HCT116 (cell line): Measurements from ENCODE around the gene DGKZ. TPM values are rescaled to one million over a fixed set of nuclear protein-coding genes. Genes with fewer than 3 reads are reported as not detected.

Experiments
- ATAC-seq: fragments of 200-7000 bp; cut with Tn5 transposase; 2 replicates; pipeline ENCODE4 v1.9.1; 2020; ENCODE audit warnings: mild to moderate bottlenecking, moderate library complexity
- BruUV-seq: library from RNA; stranded (reverse); fragments of 400-500 nt; replicated peaks from 2 replicates; lab custom pipeline; 2021; lab: Mats Ljungman, UMichigan
- CTCF ChIA-PET: fragments of 300-600 bp; sonication (Branson Sonifier 250); formaldehyde crosslinking; loops from one replicate; lab custom pipeline; 2021; ENCODE audit warnings: antibody characterized with exemption; lab: Charles Lee
- POLR2A ChIA-PET: fragments of 300-600, 350-600 bp; sonication (Branson Sonifier 250); formaldehyde crosslinking; loops from one replicate; lab custom pipeline; 2021; ENCODE audit warnings: antibody characterized with exemption; lab: Charles Lee
- RAD21 ChIA-PET, 2 experiments: fragments of 300-600 bp; sonication (Branson Sonifier 250); formaldehyde crosslinking; loops; one replicate each; lab custom pipeline; 2023; ENCODE audit warnings: low total read pairs in 2 of 2; ENCODE audit not compliant: uncharacterized antibody in 2 of 2, unreplicated experiment in 2 of 2, low non-redundant PET in 1 of 2; lab: Charles Lee
- DNase-seq: peaks from one replicate; pipeline ENCODE4 v3.0.0-alpha.2; 2010; ENCODE audit warnings: low read depth, low spot score
- H2AFZ ChIP-seq: fragments of 200-600 bp; shearing (Covaris generic), sonication (generic); 2 replicates; pipeline ENCODE4 v1.6.1; 2017; ENCODE audit warnings: low read depth, mixed run types, mixed read lengths, antibody characterized with exemption, low read length; ENCODE audit not compliant: poor library complexity, severe bottlenecking
- H3K27ac ChIP-seq: 2 replicates; pipeline ENCODE4 v1.5.1; 2012; ENCODE audit warnings: low read depth, low read length
- H3K27me3 ChIP-seq: fragments of 200-600 bp; sonication (generic); 2 replicates; pipeline ENCODE4 v1.6.1; 2016; ENCODE audit warnings: mixed run types, low read length, mixed read lengths; ENCODE audit not compliant: insufficient read depth
- H3K36me3 ChIP-seq, 2 experiments: fragments of 200-500 bp in 1 of 2; fragments of 200-600 bp in 1 of 2; sonication (Bioruptor generic) in 1 of 2; sonication (generic) in 1 of 2; 2 replicates each; pipeline versions ENCODE4 v1.5.1 to v1.6.1; 2014 to 2016; ENCODE audit warnings: low read length in 2 of 2, inconsistent platforms in 1 of 2, mixed read lengths in 1 of 2, mixed run types in 1 of 2; ENCODE audit not compliant: insufficient read depth in 2 of 2, control insufficient read depth in 1 of 2
- H3K4me1 ChIP-seq, 2 experiments: fragments of 200-600 bp in 1 of 2; sonication (generic) in 1 of 2; 2 replicates each; pipeline versions ENCODE4 v1.5.1 to v1.6.1; 2012 to 2017; ENCODE audit warnings: low read length in 2 of 2, inconsistent platforms in 1 of 2, mild to moderate bottlenecking in 1 of 2, mixed read lengths in 1 of 2, mixed run types in 1 of 2, moderate library complexity in 1 of 2; ENCODE audit not compliant: insufficient read depth in 2 of 2, control insufficient read depth in 1 of 2
- H3K4me2 ChIP-seq: fragments of 200-600 bp; sonication (generic); 2 replicates; pipeline ENCODE4 v1.6.1; 2017; ENCODE audit warnings: mixed run types, low read length, mixed read lengths
- H3K4me3 ChIP-seq, 2 experiments: fragments of 200-600 bp in 1 of 2; sonication (generic) in 1 of 2; replicated peaks in 1 of 2; 2 replicates each; pipeline ENCODE4 v1.5.1; 2011 to 2016; ENCODE audit warnings: low read length in 2 of 2, control low read depth in 1 of 2, low read depth in 1 of 2, mild to moderate bottlenecking in 1 of 2, mixed read lengths in 1 of 2, mixed run types in 1 of 2
- H3K79me2 ChIP-seq: fragments of 200-600 bp; sonication (generic); 2 replicates; pipeline ENCODE4 v1.6.1; 2017; ENCODE audit warnings: mild to moderate bottlenecking, mixed run types, low read length, moderate library complexity, mixed read lengths; ENCODE audit not compliant: insufficient read depth
- H3K9ac ChIP-seq: fragments of 200-600 bp; sonication (generic); 2 replicates; pipeline ENCODE4 v1.6.1; 2016; ENCODE audit warnings: low read length, mixed read lengths
- H3K9me2 ChIP-seq: fragments of 200-600 bp; sonication (generic), shearing (Covaris generic); 2 replicates; pipeline ENCODE4 v1.6.1; 2017; ENCODE audit warnings: mixed run types, mild to moderate bottlenecking, moderate library complexity; ENCODE audit not compliant: insufficient read depth
- H3K9me3 ChIP-seq, 2 experiments: fragments of 200-500 bp in 1 of 2; fragments of 200-600 bp in 1 of 2; sonication (Bioruptor generic) in 1 of 2; sonication (generic) in 1 of 2; 2 replicates each; pipeline ENCODE4 v1.6.1; 2014 to 2017; ENCODE audit warnings: low read length in 2 of 2, mixed read lengths in 2 of 2, inconsistent platforms in 1 of 2, low read depth in 1 of 2, mild to moderate bottlenecking in 1 of 2, mixed run types in 1 of 2, moderate library complexity in 1 of 2; ENCODE audit not compliant: control insufficient read depth in 1 of 2, insufficient read depth in 1 of 2
- H4K20me1 ChIP-seq: fragments of 200-600 bp; sonication (generic), shearing (Covaris generic); 2 replicates; pipeline ENCODE4 v1.6.1; 2017; ENCODE audit warnings: mixed run types, mild to moderate bottlenecking, moderate library complexity; ENCODE audit not compliant: insufficient read depth
- ATF3 ChIP-seq: IDR thresholded peaks from 2 replicates; pipeline ENCODE4 v1.6.1; 2012
- CBX3 ChIP-seq: IDR thresholded peaks from 2 replicates; pipeline ENCODE4 v1.6.1; 2012; ENCODE audit warnings: low read depth
- CEBPB ChIP-seq: IDR thresholded peaks from 2 replicates; pipeline ENCODE4 v1.6.1; 2012; ENCODE audit warnings: low read depth
- CTCF ChIP-seq, 3 experiments: fragments of 200-600 bp in 1 of 3; sonication (generic) in 1 of 3; IDR thresholded peaks in 2 of 3; conservative IDR thresholded peaks in 1 of 3; 2 replicates each; pipeline ENCODE4 v1.5.1; 2012 to 2017; ENCODE audit warnings: low read depth in 2 of 3, low read length in 2 of 3, antibody characterized with exemption in 1 of 3, borderline replicate concordance in 1 of 3, control low read depth in 1 of 3, mild to moderate bottlenecking in 1 of 3, mixed read lengths in 1 of 3, mixed run types in 1 of 3, moderate library complexity in 1 of 3; ENCODE audit not compliant: insufficient read depth in 1 of 3
- EGR1 ChIP-seq: IDR thresholded peaks from 2 replicates; pipeline ENCODE4 v1.6.1; 2012; ENCODE audit warnings: low read depth
- ELF1 ChIP-seq: IDR thresholded peaks from 2 replicates; pipeline ENCODE4 v1.6.1; 2012; ENCODE audit warnings: low read depth, borderline replicate concordance
- EZH2 ChIP-seq: fragments of 200-600 bp; sonication (generic); IDR thresholded peaks from 2 replicates; pipeline ENCODE4 v1.6.1; 2017; ENCODE audit warnings: antibody characterized with exemption, mixed run types
- MAX ChIP-seq: IDR thresholded peaks from 2 replicates; pipeline ENCODE4 v1.6.1; 2012
- POLR2AphosphoS5 ChIP-seq: IDR thresholded peaks from 2 replicates; pipeline ENCODE4 v1.6.1; 2011; ENCODE audit warnings: mild to moderate bottlenecking, low read depth, low read length, moderate library complexity
- REST ChIP-seq: IDR thresholded peaks from 2 replicates; pipeline ENCODE4 v1.6.1; 2012; ENCODE audit warnings: low read depth
- SIN3A ChIP-seq: IDR thresholded peaks from 2 replicates; pipeline ENCODE4 v1.6.1; 2012; ENCODE audit warnings: low read depth
- SP1 ChIP-seq: IDR thresholded peaks from 2 replicates; pipeline ENCODE4 v1.6.1; 2012; ENCODE audit warnings: low read depth
- SRF ChIP-seq: IDR thresholded peaks from 2 replicates; pipeline ENCODE4 v1.6.1; 2012; ENCODE audit warnings: low read depth
- TCF7L2 ChIP-seq: IDR thresholded peaks from 2 replicates; pipeline ENCODE4 v1.7.0; 2011; ENCODE audit warnings: borderline replicate concordance, inconsistent platforms; ENCODE audit not compliant: insufficient read depth, insufficient read length; ENCODE audit errors: extremely low read depth
- YY1 ChIP-seq: IDR thresholded peaks from 2 replicates; pipeline ENCODE4 v1.6.1; 2011; ENCODE audit warnings: low read length, low read depth, moderate library complexity, mild to moderate bottlenecking; ENCODE audit not compliant: insufficient replicate concordance; ENCODE audit errors: extremely low read depth
- ZBTB33 ChIP-seq: IDR thresholded peaks from 2 replicates; pipeline ENCODE4 v1.6.1; 2011; ENCODE audit warnings: mild to moderate bottlenecking, low read length, moderate library complexity; ENCODE audit not compliant: insufficient replicate concordance; ENCODE audit errors: extremely low read depth
- ZFX ChIP-seq: fragments of 450-650 bp; IDR thresholded peaks from 2 replicates; pipeline ENCODE4 v1.6.1; 2017
- ZNF274 ChIP-seq: fragments of 200-500 bp; sonication (Bioruptor generic); IDR thresholded peaks from 2 replicates; pipeline ENCODE4 v1.6.1; 2014; ENCODE audit warnings: mild to moderate bottlenecking, low read depth, low read length, inconsistent platforms
- intact Hi-C: fragments of 100-400 bp; cut with micrococcal nuclease; formaldehyde crosslinking; loops from 2 replicates; pipeline ENCODE4 v1.10.0; 2022
- total RNA-seq: library from RNA; stranded (reverse); gene quantifications from one replicate; pipeline ENCODE4 v1.2.1, GENCODE V29; 2021; ENCODE audit not compliant: unreplicated experiment

Gene DGKZ
- total RNA-seq, 1 experiment from 2014 or later, result 70.2 TPM

- Histone ChIP-seq H3K79me2 (peaks cover 12% of the 10 kb centered on the region; the same call in 1 of the 2 replicates), H3K27me3 (no peaks in the 10 kb centered on the region), H3K4me1 (peaks cover 23 to 56% of the 10 kb centered on the region in 2 experiments), H3K36me3 (peaks cover 0 to 4% of the 10 kb centered on the region in 2 experiments; a peak in 2 of 4 replicates), H3K4me2 (peak overlapping the region; percentile 100), H3K9ac (peak overlapping the region; percentile 86), H4K20me1 (no peaks in the 10 kb centered on the region), H3K9me3 (no peaks in the 10 kb centered on the region), H3K4me3 (peak overlapping the region; percentile 51 to 70), H3K9me2 (no peaks in the 10 kb centered on the region), H2AFZ (no peak overlapping the region), H3K27ac (peak overlapping the region; percentile 96)
- ATAC-seq (peak; percentile 33), DNase-seq (no peak)
- ChIA-PET POLR2A (no interaction called here), CTCF (no interaction called here), RAD21 (no interaction called here)
- BruUV-seq, result no TSS peak
- intact Hi-C loops, result loop anchor here (10.0 kb wide), 2 partner anchors 234 to 424 kb away; partner anchors contain the start of genes ATG13 and HARBI1
- no peak for TF ChIP-seq POLR2AphosphoS5
- TF ChIP-seq CTCF (IDR thresholded peaks at IDR 0.05 in 2 of 3, conservative IDR thresholded peaks at IDR 0.05 in 1 of 3; ENCODE audit: borderline replicate concordance in 1 of 3, insufficient read depth in 1 of 3, low read depth in 2 of 3, low read length in 2 of 3), result no peak
- TF ChIP-seq SRF, result no peak
- TF ChIP-seq SP1, result no peak
- no peak for TF ChIP-seq REST
- no peak for TF ChIP-seq CBX3
- no peak for TF ChIP-seq CEBPB
- TF ChIP-seq EGR1, result no peak
- no peak for TF ChIP-seq EZH2
- TF ChIP-seq YY1, result no peak
- TF ChIP-seq TCF7L2, result peak; percentile 32
- no peak for TF ChIP-seq SIN3A
- TF ChIP-seq ZFX, result 0 out of 2 replicates have a peak, but pooled peaks have one; percentile 8
- no peak for TF ChIP-seq ZNF274
- no peak for TF ChIP-seq ELF1
- no peak for TF ChIP-seq ZBTB33
- no peak for TF ChIP-seq MAX
- TF ChIP-seq ATF3, result no peak
- TF ChIP-seq, all 23 proteins: peak for 2
Measured at GRCh38 chr11:46380340-46381047, 33.2 kb downstream of the DGKZ start.
